ENCODE measurements around the gene C10orf105.

GRCh38 chr10:71698737-71699136 is 20.8 kb downstream of the C10orf105 start:
- TF ChIP-seq CTCF (IDR thresholded peaks at IDR 0.05) (no peak), POLR2A (IDR thresholded peaks at IDR 0.05) (no peak)

Measured in heart left ventricle (tissue), 13 donors.